HepG2 (cell line): ENCODE results near the gene SPTBN4. TPM values are rescaled to one million over a fixed set of nuclear protein-coding genes. Genes with fewer than 3 reads are reported as not detected.

Experiments
- CHCHD3 ChIP-seq: sonication (generic); formaldehyde crosslinking; IDR thresholded peaks from 2 replicates; pipeline ENCODE4 v1.8.0; 2022; ENCODE audit warnings: mild to moderate bottlenecking, missing genetic modification reagents, moderate library complexity
- CREB1 ChIP-seq, 2 experiments: fragments of 450-650 bp in 1 of 2; IDR thresholded peaks; 2 replicates each; pipeline ENCODE4 v1.6.1; 2016 to 2017; ENCODE audit warnings: control low read depth in 1 of 2, mild to moderate bottlenecking in 1 of 2, missing compliant biosample characterization in 1 of 2, missing genetic modification characterization in 1 of 2
- CREB3 ChIP-seq: sonication (generic); formaldehyde crosslinking; IDR thresholded peaks from 2 replicates; pipeline ENCODE4 v1.5.0; 2020; ENCODE audit warnings: missing genetic modification reagents
- DMTF1 ChIP-seq: sonication (generic); formaldehyde crosslinking; IDR thresholded peaks from 2 replicates; pipeline ENCODE4 v1.4.0; 2020; ENCODE audit warnings: mild to moderate bottlenecking, missing genetic modification reagents
- ETS1 ChIP-seq: sonication (generic); formaldehyde crosslinking; IDR thresholded peaks from 2 replicates; pipeline ENCODE4 v1.4.0; 2020; ENCODE audit warnings: missing genetic modification reagents
- KMT2B ChIP-seq: IDR thresholded peaks from 2 replicates; pipeline ENCODE4 v1.6.1; 2016; ENCODE audit warnings: missing genetic modification reagents, missing compliant biosample characterization
- PCBP2 ChIP-seq: fragments of 200-400 bp; formaldehyde crosslinking; optimal IDR thresholded peaks from 2 replicates; pipeline ENCODE3; 2018; ENCODE audit warnings: low read length, low read depth; ENCODE audit not compliant: poor library complexity, severe bottlenecking
- PLRG1 ChIP-seq: fragments of 450-650 bp; conservative IDR thresholded peaks from 2 replicates; pipeline ENCODE4 v1.6.1; 2016
- REL ChIP-seq: sonication (generic); formaldehyde crosslinking; conservative IDR thresholded peaks from 2 replicates; pipeline ENCODE4 v1.8.0; 2022; ENCODE audit warnings: mild to moderate bottlenecking, missing genetic modification reagents, moderate library complexity
- REPIN1 ChIP-seq: sonication (generic); formaldehyde crosslinking; IDR thresholded peaks from 2 replicates; pipeline ENCODE4 v1.8.0; 2022; ENCODE audit warnings: missing genetic modification reagents, low read depth, mild to moderate bottlenecking, borderline replicate concordance
- REST ChIP-seq, 2 experiments: IDR thresholded peaks; 2 replicates each; pipeline ENCODE4 v1.6.1; 2011 to 2012; ENCODE audit warnings: low read length in 2 of 2, borderline replicate concordance in 1 of 2, low read depth in 1 of 2, mild to moderate bottlenecking in 1 of 2, moderate library complexity in 1 of 2
- ZNF276 ChIP-seq: sonication (generic); formaldehyde crosslinking; IDR thresholded peaks from 2 replicates; pipeline ENCODE4 v1.4.0; 2020; ENCODE audit warnings: mild to moderate bottlenecking, low read depth, missing genetic modification reagents
- ZNF329 ChIP-seq: sonication (generic); formaldehyde crosslinking; IDR thresholded peaks from 2 replicates; pipeline ENCODE4 v1.9.0; 2021; ENCODE audit warnings: low read depth, mild to moderate bottlenecking, missing genetic modification reagents
- ZNF367 ChIP-seq: sonication (generic); formaldehyde crosslinking; IDR thresholded peaks from 2 replicates; pipeline ENCODE4 v1.4.0; 2020; ENCODE audit warnings: missing genetic modification reagents, borderline replicate concordance
- ZNF383 ChIP-seq: sonication (generic); formaldehyde crosslinking; IDR thresholded peaks from 2 replicates; pipeline ENCODE4 v1.4.0; 2020; ENCODE audit warnings: missing genetic modification reagents, mild to moderate bottlenecking, borderline replicate concordance
- ZNF644 ChIP-seq: IDR thresholded peaks from 2 replicates; pipeline ENCODE4 v1.6.1; 2016; ENCODE audit warnings: low read depth
- ZZZ3 ChIP-seq: sonication (generic); formaldehyde crosslinking; IDR thresholded peaks from 2 replicates; pipeline ENCODE4 v1.4.0; 2020; ENCODE audit warnings: missing genetic modification reagents, mild to moderate bottlenecking, borderline replicate concordance
- polyA plus RNA-seq, 8 experiments: library from polyadenylated mRNA; depleted of rRNA in 3 of 8; stranded (reverse) in 7 of 8; unstranded in 1 of 8; fragments of >200 nt; fragmentation: Illumina TruSeq in 4 of 8; extraction: Trizol in 4 of 8; gene quantifications; 2 replicates each; pipeline versions ENCODE4 v1.2.1 to v1.2.3, GENCODE V29; 2011 to 2016; ENCODE audit warnings: low read depth in 4 of 8, missing spikeins in 1 of 8, mixed read lengths in 1 of 8; ENCODE audit not compliant: insufficient read depth in 1 of 8
- total RNA-seq, 5 experiments: library from RNA; depleted of rRNA; stranded (reverse); fragments of >200 nt; fragmentation: Illumina TruSeq; extraction: Trizol; gene quantifications; 2 replicates each; pipeline ENCODE4 v1.2.3, GENCODE V29; 2016; ENCODE audit warnings: low read depth in 1 of 5

Gene SPTBN4
- total and polyA plus RNA-seq, 2 of the 13 experiments (the other 11 are each of a cell fraction or from before 2014, with no cell fraction given) = 0.11 TPM

- TF ChIP-seq REST (IDR thresholded peaks at IDR 0.05; ENCODE audit: borderline replicate concordance in 1 of 2, low read depth in 1 of 2, low read length in 2 of 2) (no peak), PCBP2 (no peak), CREB1 (IDR thresholded peaks at IDR 0.05) (peak; percentile 22; the same call in 1 of the 2 replicates), CREB1 (CRISPR knock-in tag; IDR thresholded peaks at IDR 0.05) (no peak), REPIN1 (CRISPR knock-in tag) (peak; percentile 46; the same call in 1 of the 2 replicates), CHCHD3 (CRISPR knock-in tag) (0 out of 2 replicates have a peak, but pooled peaks have one; percentile 55), PLRG1 (no peak), CREB3 (CRISPR knock-in tag) (no peak), ZNF276 (no peak), KMT2B (CRISPR knock-in tag) (peak; percentile 84), ZNF329 (CRISPR knock-in tag) (peak; percentile 61), ETS1 (CRISPR knock-in tag) (peak; percentile 61; the same call in 1 of the 2 replicates), REL (CRISPR knock-in tag) (no peak), ZZZ3 (CRISPR knock-in tag) (no peak; the same call in 1 of the 2 replicates), DMTF1 (CRISPR knock-in tag) (no peak), ZNF644 (CRISPR knock-in tag) (no peak), ZNF383 (CRISPR knock-in tag) (no peak), ZNF367 (CRISPR knock-in tag) (no peak)
Measured at GRCh38 chr19:40420766-40421765, 45.7 kb upstream of the SPTBN4 start (continued).
